Skeletal muscle satellite cell (primary cell): ENCODE measurements around the gene SSTR5.
"Not testable (repeated sequence)": the region's sequence is repeated elsewhere in the genome, so short reads cannot be mapped to it uniquely, and the experiment has no call there.

ENCODE experiments used
- H3K27me3 ChIP-seq: 2 replicates; pipeline ENCODE4 v1.7.0; 2013; ENCODE audit warnings: low read length; ENCODE audit not compliant: control insufficient read depth, insufficient read depth
- H3K36me3 ChIP-seq: 2 replicates; pipeline ENCODE4 v1.7.0; 2013; ENCODE audit warnings: mild to moderate bottlenecking, control low read depth, low read length; ENCODE audit not compliant: insufficient read depth
- H3K4me1 ChIP-seq: 2 replicates; pipeline ENCODE4 v1.7.0; 2013; ENCODE audit warnings: low read length; ENCODE audit not compliant: control insufficient read depth, insufficient read depth
- H3K4me2 ChIP-seq: 2 replicates; pipeline ENCODE4 v1.7.0; 2013; ENCODE audit warnings: mild to moderate bottlenecking, low read length
- H3K4me3 ChIP-seq: 2 replicates; pipeline ENCODE4 v1.7.0; 2013; ENCODE audit warnings: low read length
- H3K9ac ChIP-seq: 2 replicates; pipeline ENCODE4 v1.7.0; 2013; ENCODE audit warnings: mild to moderate bottlenecking, low read depth, low read length, moderate library complexity
- H3K9me3 ChIP-seq: replicated peaks from 2 replicates; pipeline ENCODE4 v1.7.0; 2013; ENCODE audit warnings: mild to moderate bottlenecking, control low read depth, low read length

SSTR5 gene

GRCh38 chr16:1078579-1079021 is 6.1 kb downstream of the SSTR5 start:
- Histone ChIP-seq H3K4me1 (peaks cover 7% of the 10 kb centered on the region), H3K9ac (no peak overlapping the region), H3K27me3 (peaks cover 39% of the 10 kb centered on the region), H3K4me2 (no peak overlapping the region), H3K4me3 (no peak overlapping the region), H3K36me3 (no peaks in the 10 kb centered on the region), H3K9me3 (no peaks in the 10 kb centered on the region)

GRCh38 chr16:1079341-1079740 is 6.8 kb downstream of the SSTR5 start:
- Histone ChIP-seq H3K27me3 (peaks cover 34% of the 10 kb centered on the region), H3K4me2 (no peak overlapping the region), H3K4me3 (no peak overlapping the region), H3K36me3 (no peaks in the 10 kb centered on the region), H3K9me3 (no peaks in the 10 kb centered on the region), H3K4me1 (peaks cover 7% of the 10 kb centered on the region), H3K9ac (no peak overlapping the region)

- H3K27me3 ChIP-seq, result peaks cover 28% of the 10 kb centered on the region
- no peak overlapping the region for H3K9ac ChIP-seq
Measured at GRCh38 chr16:1079786-1080525, 7.4 kb downstream of the SSTR5 start.

GRCh38 chr16:1080801-1081733 is 8.5 kb downstream of the SSTR5 start:
- Histone ChIP-seq H3K4me2 (no peak overlapping the region), H3K27me3 (peaks cover 21% of the 10 kb centered on the region), H3K4me3 (no peak overlapping the region), H3K4me1 (peaks cover 7% of the 10 kb centered on the region), H3K36me3 (no peaks in the 10 kb centered on the region), H3K9me3 (peaks cover 6% of the 10 kb centered on the region), H3K9ac (no peak overlapping the region)

More at GRCh38 chr16:1079786-1080525, 7.4 kb downstream of the SSTR5 start:
- no peak overlapping the region for H3K4me3 ChIP-seq
- no peak overlapping the region for H3K4me2 ChIP-seq
- H3K4me1 ChIP-seq, result peaks cover 7% of the 10 kb centered on the region
- no peaks in the 10 kb centered on the region for H3K36me3 ChIP-seq
- peaks cover 5% of the 10 kb centered on the region for H3K9me3 ChIP-seq

GRCh38 chr16:1081734-1082265 is 9.3 kb downstream of the SSTR5 start:
- no peak overlapping the region for H3K4me2 ChIP-seq
- no peaks in the 10 kb centered on the region for H3K36me3 ChIP-seq
- peaks cover 14% of the 10 kb centered on the region for H3K27me3 ChIP-seq
- H3K9ac ChIP-seq, result no peak overlapping the region
- peaks cover 7% of the 10 kb centered on the region for H3K4me1 ChIP-seq
- peaks cover 6% of the 10 kb centered on the region for H3K9me3 ChIP-seq
- no peak overlapping the region for H3K4me3 ChIP-seq

- Histone ChIP-seq H3K27me3 (peaks cover 10% of the 10 kb centered on the region), H3K4me1 (peaks cover 7% of the 10 kb centered on the region), H3K4me2 (no peak overlapping the region), H3K36me3 (no peaks in the 10 kb centered on the region), H3K9me3 (peaks cover 6% of the 10 kb centered on the region), H3K4me3 (no peak overlapping the region), H3K9ac (no peak overlapping the region)
Measured at GRCh38 chr16:1082266-1082951, 9.9 kb downstream of the SSTR5 start.

GRCh38 chr16:1082952-1083675 is 10.6 kb downstream of the SSTR5 start:
- Histone ChIP-seq H3K27me3 (peaks cover 16% of the 10 kb centered on the region), H3K4me1 (peaks cover 7% of the 10 kb centered on the region), H3K4me2 (no peak overlapping the region), H3K36me3 (no peaks in the 10 kb centered on the region), H3K9me3 (peaks cover 6% of the 10 kb centered on the region), H3K9ac (no peak overlapping the region), H3K4me3 (no peak overlapping the region)

GRCh38 chr16:1084971-1085370 is 12.4 kb downstream of the SSTR5 start:
- Histone ChIP-seq H3K4me3 (no peak overlapping the region), H3K9ac (no peak overlapping the region), H3K36me3 (no peaks in the 10 kb centered on the region), H3K4me2 (no peak overlapping the region), H3K9me3 (peaks cover 6% of the 10 kb centered on the region), H3K4me1 (peaks cover 3% of the 10 kb centered on the region), H3K27me3 (peaks cover 32% of the 10 kb centered on the region)

- not testable (repeated sequence) for H3K4me3 ChIP-seq, H3K9ac ChIP-seq, H3K4me2 ChIP-seq, H3K9me3 ChIP-seq, H3K4me1 ChIP-seq, H3K36me3 ChIP-seq
- peaks cover 26% of the 10 kb centered on the region for H3K27me3 ChIP-seq
Measured at GRCh38 chr16:1086443-1086842, 13.9 kb downstream of the SSTR5 start.

- Histone ChIP-seq H3K27me3 (peaks cover 26% of the 10 kb centered on the region), H3K4me1 (peaks cover 6% of the 10 kb centered on the region), H3K36me3 (no peaks in the 10 kb centered on the region), H3K9ac (no peak overlapping the region), H3K4me2 (no peak overlapping the region), H3K4me3 (no peak overlapping the region), H3K9me3 (peaks cover 6% of the 10 kb centered on the region)
Measured at GRCh38 chr16:1088295-1089170, 16.0 kb downstream of the SSTR5 start.
